NCI-H82 (cell line): ENCODE data around the gene ILF2.
"Not testable (repeated sequence)": the region's sequence is repeated elsewhere in the genome, so short reads cannot be mapped to it uniquely, and the experiment has no call there.

ENCODE experiments used
- DNase-seq: peaks from one replicate; lab custom pipeline; 2025; lab: John Stamatoyannopoulos, UW

The ILF2 gene

DNA sequence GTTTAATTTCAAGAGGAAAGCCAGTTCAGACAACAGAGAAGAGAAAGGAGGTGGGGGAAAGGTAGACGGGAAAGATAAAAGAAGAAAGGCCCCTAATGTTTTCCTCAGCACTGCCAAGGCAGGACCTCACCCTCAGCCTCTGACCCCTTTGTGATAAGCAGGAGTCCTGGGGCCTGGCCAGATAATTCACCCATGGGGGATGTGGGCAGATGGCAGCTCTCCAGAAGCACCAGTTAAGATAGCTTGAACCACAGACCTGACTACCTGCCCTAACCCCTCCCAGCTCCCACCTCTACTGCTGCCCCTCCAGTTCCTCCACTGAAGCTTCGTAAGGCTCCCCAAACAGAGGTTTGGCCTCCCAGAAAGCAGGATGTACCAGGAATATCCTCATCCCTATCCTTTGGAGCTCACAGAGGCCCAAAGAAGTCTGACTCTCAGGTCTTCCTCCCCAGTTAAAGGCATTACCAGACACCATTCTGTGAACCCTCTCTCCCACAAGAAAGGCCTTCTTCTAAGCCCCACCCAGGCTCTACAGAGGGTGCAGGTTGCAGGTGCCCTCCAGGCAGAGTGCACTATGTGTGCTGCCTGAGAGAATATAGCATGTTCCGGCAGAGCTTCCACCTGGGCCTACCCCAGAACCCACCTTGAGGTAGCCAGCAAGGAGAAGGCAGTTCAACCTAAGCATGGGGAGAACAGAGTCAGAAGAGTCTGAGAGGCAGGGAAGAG lies 21.5 kb downstream of the ILF2 start:
- no peak for DNase-seq

DNA sequence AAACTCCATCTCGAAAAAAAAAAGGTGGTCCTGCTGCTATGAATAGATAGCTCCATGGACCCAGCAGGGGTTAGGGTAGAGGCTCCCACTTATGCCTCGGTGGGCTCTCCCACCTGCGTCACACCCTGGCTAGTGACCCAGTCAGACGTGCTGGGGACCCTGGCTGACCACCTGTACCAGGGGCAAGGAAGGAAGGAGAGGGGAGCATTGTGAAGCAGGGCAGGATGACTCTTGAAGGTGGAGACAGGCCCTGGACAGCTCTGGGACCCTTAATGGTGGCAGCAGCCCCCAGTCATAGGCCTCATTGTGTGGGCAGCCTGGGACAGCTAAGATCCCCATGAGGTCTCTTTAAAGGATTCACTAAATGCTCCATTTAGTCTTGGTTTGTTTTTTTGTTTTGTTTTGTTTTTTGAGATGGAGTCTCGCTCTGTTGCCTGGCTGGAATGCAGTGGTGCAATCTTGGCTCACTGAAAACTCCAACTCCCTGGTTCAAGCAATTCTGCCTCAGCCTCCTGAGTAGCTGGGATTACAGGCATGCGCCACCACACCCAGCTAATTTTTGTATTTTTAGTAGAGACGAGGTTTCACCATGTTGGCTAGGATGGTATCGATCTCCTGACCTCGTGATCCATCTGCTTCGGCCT lies 22.7 kb downstream of the ILF2 start:
- DNase-seq = no peak

DNA sequence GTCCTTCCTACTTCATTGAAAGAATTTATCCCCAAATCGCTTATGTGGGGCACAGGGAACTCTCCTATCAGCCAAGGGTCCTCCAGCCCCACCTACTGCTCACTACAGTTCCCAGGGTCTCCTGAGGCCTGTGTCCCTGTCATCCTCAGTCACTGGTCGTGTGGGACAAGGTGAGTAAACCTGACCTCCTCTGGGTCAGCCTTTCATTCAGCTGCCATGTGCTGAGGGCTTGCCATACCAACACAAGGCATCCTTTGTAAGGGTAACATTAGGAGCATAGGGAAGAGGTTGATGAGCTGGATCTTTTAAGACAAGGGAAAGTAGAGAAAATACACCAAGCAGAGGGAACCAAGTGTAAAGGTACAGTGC lies 23.5 kb downstream of the ILF2 start:
- peak; percentile 62 for DNase-seq

DNA sequence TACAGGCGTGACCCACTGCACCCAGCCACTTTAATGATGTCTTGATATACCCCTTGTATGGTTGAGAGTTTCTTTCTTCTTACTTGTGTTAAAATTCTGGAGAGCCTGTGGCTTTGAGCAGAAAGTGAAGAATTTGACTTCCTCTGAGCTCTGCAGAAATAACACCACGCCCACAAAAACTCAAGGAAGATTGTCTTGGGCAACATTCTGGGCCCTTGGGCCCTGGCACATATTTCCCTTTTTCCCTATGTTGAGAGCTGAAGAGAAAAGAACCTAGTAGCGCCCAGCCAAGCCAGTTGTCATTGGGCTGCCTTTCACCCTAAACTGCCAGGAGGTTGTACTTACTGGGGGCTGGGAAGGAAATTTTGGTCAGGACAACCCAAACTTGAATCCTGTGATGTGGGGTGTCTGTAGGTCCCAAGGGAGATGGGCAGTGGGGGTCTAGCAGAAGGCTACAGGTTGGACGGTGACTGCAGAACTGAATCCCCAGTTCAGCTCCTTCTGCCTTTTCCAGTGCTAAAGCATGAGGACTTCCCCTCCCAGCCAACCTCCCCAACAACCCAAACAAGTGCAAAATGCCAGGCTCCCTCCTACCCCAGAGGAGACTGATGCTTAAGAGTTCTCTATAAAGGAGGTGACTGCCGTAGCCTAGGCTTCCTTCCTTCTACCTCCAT lies 24.0 kb downstream of the ILF2 start:
- DNase-seq = peak; percentile 62

DNA sequence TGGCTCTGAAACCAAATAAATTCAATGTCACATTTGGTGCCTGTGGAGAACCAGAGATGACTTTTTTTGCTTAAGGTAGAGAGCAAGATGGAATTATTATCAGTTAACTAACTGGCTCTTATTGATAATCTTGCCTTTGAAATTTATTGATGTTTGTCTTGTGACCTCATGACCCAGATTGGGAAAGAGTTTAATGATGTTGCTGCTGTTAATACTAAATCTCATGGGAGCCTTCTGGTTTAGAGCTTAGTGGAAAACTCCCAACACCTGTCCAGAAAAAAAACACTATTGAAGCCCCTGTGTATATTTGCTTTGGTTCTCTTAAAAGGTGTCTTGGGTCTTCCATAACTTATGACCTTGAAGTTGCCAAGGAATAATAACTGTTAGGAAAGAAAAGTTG lies 27.0 kb downstream of the ILF2 start:
- DNase-seq = no peak

DNA sequence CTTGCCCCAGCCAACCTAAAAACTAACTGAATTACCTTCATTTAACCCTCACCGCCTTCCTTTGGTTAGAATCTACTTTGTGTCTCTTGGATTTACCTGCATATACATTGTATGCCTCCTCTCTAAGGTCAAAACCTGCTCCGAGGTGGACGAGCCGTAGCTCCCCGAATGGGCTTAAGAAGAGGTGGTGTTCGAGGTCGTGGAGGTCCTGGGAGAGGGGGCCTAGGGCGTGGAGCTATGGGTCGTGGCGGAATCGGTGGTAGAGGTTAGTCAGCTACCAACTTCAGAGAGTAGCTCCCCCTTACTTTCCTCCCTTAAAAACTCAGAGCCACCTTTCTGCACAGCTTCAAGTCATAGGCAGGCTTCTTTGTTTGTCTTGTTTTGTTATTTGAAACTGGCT lies 27.7 kb downstream of the ILF2 start:
- DNase-seq = no peak

DNA sequence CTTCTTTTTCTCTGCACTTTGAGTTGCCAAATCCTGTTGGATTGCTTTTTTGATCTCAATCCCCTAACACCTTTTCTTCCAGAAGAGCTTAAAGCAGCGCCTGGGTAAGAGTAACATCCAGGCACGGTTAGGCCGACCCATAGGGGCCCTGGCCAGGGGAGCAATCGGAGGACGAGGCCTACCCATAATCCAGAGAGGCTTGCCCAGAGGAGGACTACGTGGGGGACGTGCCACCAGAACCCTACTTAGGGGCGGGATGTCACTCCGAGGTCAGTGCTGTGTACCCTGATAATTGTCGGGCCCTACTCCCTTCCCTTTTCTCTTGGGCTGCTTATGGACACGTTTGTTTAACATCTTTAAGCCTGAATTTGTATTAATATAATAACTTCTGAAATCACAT lies 28.6 kb downstream of the ILF2 start:
- no peak for DNase-seq

DNA sequence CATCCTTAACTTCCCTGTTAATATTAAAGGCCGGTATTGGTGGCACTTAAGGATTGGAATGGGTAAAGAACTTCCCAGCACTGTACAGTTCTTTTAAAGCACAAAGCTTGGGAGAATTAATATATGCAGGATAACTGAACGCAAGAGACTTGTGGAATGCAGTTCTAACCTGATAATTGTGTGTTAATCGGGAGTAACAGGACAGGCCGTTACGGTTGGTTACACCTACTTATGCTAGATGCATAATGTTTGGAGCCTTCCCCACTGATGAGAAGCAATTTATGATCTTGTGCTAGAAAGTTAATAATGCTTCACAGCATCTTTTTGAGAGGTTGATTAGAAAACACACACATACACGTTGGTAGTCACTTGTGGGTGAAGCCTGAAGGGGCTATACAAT lies 29.9 kb downstream of the ILF2 start:
- DNase-seq = no peak

DNA sequence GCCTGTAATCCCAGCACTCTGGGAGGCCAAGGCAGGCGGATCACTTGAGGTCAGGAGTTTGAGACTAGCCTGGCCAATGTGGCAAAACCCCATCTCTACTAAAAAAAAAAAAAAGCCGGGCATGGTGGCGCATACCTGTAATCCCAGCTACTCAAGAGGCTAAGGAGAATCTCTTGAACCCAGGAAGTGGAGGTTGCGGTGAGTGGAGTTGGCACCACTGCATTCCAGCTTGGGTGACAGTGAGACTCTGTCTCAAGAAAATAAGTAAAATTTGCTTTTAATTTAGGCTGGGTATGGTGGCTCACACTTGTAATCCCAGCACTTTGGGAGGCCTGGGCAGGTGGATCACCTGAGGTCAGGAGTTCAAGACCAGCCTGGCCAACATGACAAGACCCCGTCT lies 30.6 kb downstream of the ILF2 start:
- not testable (repeated sequence) for DNase-seq

DNA sequence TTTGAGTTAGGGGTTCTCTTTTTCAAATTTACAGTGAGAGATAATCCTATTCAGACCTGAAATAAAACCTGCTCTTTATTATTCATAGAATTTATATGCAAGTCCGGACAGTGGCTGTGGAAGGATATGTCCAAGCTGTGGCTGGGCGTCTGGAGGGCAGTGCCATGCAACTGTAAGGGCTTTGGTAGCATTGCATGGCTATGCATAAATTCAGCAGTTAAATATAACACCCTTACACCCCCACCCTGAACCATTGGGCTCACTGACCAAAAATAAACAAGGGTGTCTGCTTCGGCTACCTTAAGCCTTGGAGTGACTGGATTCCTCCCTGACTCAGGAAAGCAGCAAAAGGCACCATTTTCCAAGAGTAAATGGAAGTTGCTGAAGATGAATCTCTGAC lies 31.5 kb downstream of the ILF2 start:
- no peak for DNase-seq

DNA sequence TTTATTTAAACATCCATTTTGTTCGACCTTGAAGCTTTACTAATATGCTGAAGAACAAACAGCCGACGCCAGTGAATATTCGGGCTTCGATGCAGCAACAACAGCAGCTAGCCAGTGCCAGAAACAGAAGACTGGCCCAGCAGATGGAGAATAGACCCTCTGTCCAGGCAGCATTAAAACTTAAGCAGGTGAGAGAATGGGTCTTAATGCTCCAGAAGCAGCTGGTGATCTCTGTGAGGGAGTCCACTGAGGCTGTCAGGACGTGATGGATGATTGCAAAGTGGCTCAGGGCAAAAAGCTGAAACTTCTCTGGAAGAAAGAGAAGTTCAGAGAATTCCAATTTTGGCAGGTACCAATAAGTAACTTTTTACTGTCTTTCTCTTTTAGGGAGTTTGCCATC lies 32.5 kb downstream of the ILF2 start:
- peak; percentile 88 for DNase-seq

DNA sequence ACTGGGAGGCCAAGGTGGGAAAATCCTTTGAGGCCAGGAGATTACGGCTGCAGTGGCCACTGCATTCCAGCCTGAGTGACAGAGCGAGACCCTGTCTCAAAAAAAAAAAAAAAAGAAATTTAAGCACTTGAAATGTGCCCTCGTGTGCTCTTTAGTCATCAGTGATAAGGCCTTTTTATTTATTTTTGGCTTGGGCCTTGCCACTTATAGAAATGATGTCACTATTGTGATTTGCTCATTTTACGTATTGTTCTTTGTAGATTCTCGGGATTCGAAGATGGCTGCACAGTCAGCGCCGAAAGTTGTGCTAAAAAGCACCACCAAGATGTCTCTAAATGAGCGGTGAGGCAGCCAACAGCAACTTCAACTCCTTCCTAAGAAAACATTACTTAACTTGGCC lies 34.5 kb downstream of the ILF2 start:
- DNase-seq = no peak

DNA sequence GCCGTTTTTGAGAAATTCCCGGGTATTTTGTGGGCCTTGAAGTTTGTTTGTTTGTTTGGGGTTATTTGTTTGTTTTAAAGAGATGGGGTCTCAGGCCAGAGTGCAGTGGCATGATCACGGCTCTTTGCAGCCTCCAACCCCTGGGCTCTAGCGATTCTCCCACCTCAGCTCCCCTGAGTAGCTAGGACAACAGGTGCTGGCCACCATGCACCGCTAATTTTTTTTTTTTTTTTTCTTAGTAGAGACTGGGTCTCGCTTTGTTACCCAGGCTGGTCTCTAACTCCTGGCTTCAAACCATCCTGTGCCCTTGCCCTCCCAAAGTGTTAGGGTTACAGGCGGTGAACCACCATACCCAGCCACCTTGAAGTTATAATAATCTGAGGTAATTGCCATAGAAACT lies 34.9 kb downstream of the ILF2 start:
- no peak for DNase-seq

DNA sequence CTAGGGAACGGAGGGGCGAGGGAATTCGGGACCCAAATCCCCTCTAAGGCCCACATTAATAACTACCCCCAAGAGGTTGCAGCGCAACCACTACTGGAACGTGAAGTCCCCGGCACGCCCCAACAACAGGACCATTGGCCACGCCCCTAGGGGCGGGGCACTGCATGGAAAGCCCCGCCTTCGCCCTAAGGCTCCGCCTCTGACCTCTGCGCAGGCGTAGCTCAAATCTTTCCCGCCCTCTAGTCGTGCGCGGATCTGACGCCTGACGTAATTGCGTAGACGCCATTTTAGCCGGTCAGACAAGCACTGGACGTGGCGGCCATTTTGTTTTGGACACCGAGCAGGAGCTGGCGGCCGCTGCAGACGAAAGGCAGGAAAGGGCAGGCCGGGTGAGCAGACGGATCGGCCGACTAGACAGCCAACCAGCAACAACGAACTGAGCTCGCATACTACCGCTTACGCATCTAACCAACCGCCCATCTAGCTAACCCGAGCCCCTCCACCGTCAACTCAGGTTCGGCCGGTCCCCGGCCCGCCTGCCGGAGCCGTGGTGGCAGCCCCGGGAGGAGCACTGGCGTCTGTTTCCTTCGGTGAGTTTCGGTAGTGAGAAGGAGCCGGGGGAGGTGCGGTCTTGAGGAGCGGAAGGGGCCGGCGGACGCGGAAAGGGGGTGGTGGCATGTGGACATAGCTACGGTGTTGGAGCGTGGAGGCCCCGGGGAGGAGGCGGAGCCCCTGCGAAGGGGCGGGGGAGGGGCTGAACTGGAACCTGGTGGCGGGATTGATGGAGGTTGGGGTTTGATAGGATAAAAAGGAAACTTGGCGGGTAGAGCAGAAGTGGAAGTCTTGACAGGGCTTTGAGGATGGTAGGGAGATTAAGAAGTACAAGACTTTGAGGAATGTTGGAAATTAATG lies 36.8 kb downstream of the ILF2 start, which contains the start of gene CHTOP:
Gene CHTOP, plus strand, starts transcription at position 313 of the 912 bp plus-strand sequence. CDS start 2,523 bp downstream, outside the sequence.
- DNase-seq = peak; percentile 99

DNA sequence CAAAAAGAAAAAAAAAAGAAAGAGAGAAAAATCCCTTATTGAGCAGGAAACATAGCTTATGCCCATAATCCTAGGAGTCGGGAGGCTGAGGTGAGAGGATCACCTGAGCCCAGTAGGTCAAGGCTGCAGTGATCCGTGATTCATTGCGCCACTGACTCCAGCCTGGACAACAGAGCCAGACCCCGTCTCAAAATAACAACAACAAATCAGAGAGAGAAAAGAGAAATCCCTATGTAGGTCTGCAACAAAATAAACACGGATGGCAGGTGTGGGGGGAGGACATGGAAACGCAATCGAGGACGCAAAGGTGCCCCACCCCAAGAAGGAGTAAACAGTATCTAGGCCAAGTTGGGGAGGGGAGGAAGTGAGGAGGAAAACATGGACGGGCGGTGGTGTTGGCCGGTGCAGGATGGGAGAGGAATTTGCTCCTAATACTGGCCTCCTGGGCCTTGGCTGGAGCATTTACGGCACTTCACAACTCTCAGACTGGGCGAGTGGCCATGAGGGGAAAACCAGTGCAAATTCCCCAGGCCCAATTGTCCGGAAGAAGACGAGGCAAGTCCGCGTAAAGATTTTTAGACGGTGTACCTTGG lies 37.5 kb downstream of the ILF2 start:
- DNase-seq = no peak

DNA sequence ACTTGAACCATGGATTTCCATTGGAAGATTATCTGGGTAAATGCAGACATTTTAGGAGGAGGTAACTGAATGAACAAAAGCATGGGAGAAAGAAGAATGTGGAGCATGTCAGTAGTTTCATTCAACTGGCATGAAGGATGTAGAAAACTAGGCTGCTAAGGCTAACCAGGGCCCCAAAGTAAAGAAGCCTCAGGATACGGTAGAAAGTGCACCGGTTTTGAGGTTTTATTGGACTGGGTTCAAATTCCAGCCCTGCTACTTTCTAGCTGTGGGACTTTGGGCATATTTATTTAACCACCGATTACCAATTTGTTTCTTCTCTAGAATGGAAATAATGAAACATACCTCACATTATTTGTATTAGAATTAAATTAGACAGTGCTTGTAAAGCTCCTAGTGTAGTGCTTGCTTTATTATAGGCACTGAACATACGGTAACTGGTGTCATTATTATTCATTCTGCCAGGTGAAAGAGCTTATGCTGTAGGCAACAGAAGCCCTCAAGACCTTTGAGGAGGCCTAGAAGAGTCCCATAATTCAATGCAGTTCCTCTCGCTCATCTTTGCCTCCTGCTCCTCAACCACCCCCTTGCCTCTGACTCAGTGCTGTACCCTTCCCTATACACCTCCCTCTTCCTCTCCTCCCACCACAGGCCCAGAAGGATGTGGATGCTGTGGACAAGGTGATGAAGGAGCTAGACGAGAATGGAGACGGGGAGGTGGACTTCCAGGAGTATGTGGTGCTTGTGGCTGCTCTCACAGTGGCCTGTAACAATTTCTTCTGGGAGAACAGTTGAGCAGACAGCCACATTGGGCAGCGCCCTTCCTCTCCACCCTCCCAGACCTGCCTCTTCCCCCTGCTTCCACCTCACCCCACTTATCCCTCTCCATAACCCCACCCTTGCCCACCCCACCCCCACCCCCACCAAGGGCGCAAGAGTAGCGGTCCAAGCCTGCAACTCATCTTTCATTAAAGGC lies 39.5 kb downstream of the ILF2 start:
- no peak for DNase-seq

DNA sequence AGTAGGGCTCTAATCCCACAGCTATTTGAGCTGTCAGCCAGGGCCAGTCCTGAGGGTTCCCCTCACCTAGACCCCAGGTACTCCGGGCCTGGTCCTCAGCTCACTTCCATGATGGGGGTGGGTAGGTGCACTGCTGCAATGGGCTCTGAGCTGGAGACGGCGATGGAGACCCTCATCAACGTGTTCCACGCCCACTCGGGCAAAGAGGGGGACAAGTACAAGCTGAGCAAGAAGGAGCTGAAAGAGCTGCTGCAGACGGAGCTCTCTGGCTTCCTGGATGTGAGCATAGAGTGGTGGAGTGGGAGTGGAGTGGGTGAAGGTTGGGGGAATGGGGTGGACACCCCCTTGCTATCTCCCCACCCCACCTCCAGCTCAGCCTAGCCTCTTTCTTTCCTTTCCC lies 40.4 kb downstream of the ILF2 start:
- no peak for DNase-seq

DNA sequence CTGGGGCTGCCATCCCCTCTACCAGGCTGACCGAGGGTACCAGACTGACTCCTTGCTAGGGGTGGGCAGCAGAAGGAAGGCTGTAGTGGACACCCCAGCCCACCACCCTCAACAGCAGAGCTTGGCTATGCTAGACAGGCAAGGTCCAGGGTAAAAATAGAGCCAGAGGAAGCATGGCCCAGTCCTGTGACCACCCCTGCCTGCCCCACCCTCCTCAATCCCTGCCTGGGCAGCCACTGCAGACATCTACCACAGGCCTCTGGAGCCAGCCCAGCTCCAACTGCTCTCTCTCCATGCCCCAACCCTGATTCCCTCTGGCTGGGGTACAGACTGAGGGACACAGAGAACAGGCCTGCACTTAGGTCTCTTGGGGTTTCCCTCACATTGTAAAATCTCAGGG lies 40.8 kb downstream of the ILF2 start:
- no peak for DNase-seq

DNA sequence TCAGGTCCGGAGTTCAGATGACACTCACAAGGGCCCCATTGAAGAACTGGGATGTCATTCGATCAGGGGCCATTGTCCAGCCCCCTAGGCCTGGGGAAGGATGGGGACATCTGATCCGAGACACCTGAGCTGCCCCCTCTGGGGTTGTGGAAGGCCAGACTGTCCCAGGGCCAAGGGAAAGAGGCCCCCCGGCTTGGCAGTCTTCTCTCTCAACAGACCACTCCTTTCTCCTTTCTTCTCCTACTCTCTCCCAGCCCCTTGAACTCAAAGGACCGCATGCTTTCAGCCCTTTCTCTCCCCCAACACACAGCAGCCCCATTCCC lies 41.5 kb downstream of the ILF2 start:
- DNase-seq = no peak

DNA sequence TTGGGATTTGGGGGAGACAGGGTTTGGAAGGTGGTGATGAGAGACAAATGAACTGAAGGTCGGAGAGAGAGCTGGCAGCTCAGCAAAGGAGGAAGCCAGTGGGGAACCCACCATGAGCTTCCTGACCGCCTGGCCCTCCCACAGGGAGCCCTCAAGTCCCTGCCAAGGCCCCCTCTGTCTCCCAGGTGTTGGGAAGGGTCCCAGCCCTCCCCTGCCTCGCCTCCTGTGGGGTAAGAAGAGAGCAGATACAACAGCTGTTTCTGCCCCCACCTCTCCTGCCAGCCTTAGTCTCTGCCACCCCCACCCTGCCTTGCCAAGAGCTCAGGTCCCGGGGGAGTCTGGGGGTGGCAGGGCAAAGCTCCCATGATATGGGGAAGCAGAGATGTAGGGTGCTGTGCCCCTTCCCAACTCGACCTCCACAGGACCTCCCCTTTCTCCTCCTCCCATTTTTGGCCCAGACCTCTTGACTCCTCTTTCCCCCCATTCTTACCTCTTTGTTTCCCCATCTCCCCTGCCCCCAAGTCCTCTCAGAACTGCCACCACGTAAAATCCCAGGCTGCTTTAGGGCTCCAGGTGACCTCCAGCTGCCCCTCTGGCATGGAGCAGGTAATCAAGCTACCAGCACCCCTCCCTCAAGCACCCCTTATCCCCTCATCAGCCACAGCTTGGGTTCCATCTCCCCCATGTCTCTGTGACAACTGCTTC lies 42.0 kb downstream of the ILF2 start:
- DNase-seq = no peak
